A549 (cell line): ENCODE results near the gene SERINC5. TPM values are rescaled to one million over a fixed set of nuclear protein-coding genes. Genes with fewer than 3 reads are reported as not detected.
A peak's percentile ranks its signal among the peaks of the same experiment; 100 is the strongest.

Source experiments
- ATAC-seq, 2 experiments: fragments of 200-7000 bp in 1 of 2; fragments of >200 bp in 1 of 2; cut with Nextera tagmentation in 1 of 2; cut with Tn5 transposase in 1 of 2; 3 replicates each; pipeline versions ENCODE4 v1.8.0 to v1.9.1; 2018 to 2020; ENCODE audit warnings: mild to moderate bottlenecking in 1 of 2, moderate library complexity in 1 of 2
- CTCF ChIA-PET: fragments of 300-600 bp; sonication (Branson Sonifier 250); formaldehyde crosslinking; extraction: SDS; loops from one replicate; lab custom pipeline; 2021; ENCODE audit warnings: antibody characterized with exemption, inconsistent platforms; lab: Yijun Ruan, JAX
- POLR2A ChIA-PET: fragments of 350-600 bp; formaldehyde crosslinking; extraction: SDS; loops from one replicate; lab custom pipeline; 2021; ENCODE audit warnings: antibody characterized with exemption, inconsistent platforms; lab: Yijun Ruan, JAX
- DNase-seq, 2 experiments: peaks; one replicate each; pipeline versions ENCODE4 v3.0.0 to v3.0.0-alpha.2; 2011 to 2016; ENCODE audit warnings: low read depth in 1 of 2, low spot score in 1 of 2
- FAIRE-seq: peaks from 2 replicates; lab custom pipeline; 2011; peaks lifted over from hg19 to GRCh38; lab: Jason Lieb, UNC
- H3K27ac ChIP-seq, 2 experiments: fragments of >200 bp; sonication (Bioruptor Twin); formaldehyde crosslinking; 3 replicates each; pipeline ENCODE4 v1.5.1; 2016 to 2017
- H3K4me1 ChIP-seq: fragments of >200 bp; sonication (Bioruptor Twin); formaldehyde crosslinking; 3 replicates; pipeline ENCODE4 v1.6.1; 2016
- H3K4me2 ChIP-seq: fragments of >200 bp; sonication (Bioruptor Twin); formaldehyde crosslinking; 3 replicates; pipeline ENCODE4 v1.6.1; 2016
- H3K4me3 ChIP-seq: fragments of >200 bp; sonication (Bioruptor Twin); formaldehyde crosslinking; 3 replicates; pipeline ENCODE4 v1.5.1; 2016
- H3K9me3 ChIP-seq: fragments of >200 bp; sonication (Bioruptor Twin); formaldehyde crosslinking; 3 replicates; pipeline ENCODE4 v1.6.1; 2016
- EHMT2 ChIP-seq: fragments of 200-600 bp; sonication (generic); IDR thresholded peaks from 2 replicates; pipeline ENCODE4 v1.6.1; 2016; ENCODE audit warnings: antibody characterized with exemption, low read depth, mild to moderate bottlenecking, moderate library complexity
- FOXS1 ChIP-seq: fragments of 250-450 bp; sonication (Bioruptor Pico); IDR thresholded peaks from 2 replicates; pipeline ENCODE4 v1.5.0; 2020; ENCODE audit warnings: mild to moderate bottlenecking, moderate library complexity
- HOXB5 ChIP-seq: fragments of 250-450 bp; sonication (Bioruptor Pico); IDR thresholded peaks from 2 replicates; pipeline ENCODE4 v1.5.0; 2020; ENCODE audit warnings: mild to moderate bottlenecking, moderate library complexity
- NFE2L2 ChIP-seq: fragments of 150-350 bp; conservative IDR thresholded peaks from 2 replicates; pipeline ENCODE4 v1.6.1; 2014; ENCODE audit warnings: low read length
- NPAS2 ChIP-seq: fragments of 250-450 bp; sonication (Bioruptor Pico); IDR thresholded peaks from 2 replicates; pipeline ENCODE4 v1.8.0; 2022; ENCODE audit warnings: mild to moderate bottlenecking, moderate library complexity, borderline replicate concordance
- PHF8 ChIP-seq: fragments of 200-600 bp; sonication (generic); IDR thresholded peaks from 2 replicates; pipeline ENCODE4 v1.6.1; 2016; ENCODE audit warnings: low read depth, mild to moderate bottlenecking, antibody characterized with exemption, moderate library complexity, borderline replicate concordance
- POLR2A ChIP-seq: IDR thresholded peaks from 2 replicates; pipeline ENCODE4 v1.6.1; 2012; ENCODE audit warnings: mild to moderate bottlenecking, low read length
- RAD21 ChIP-seq, 2 experiments: fragments of >200 bp in 1 of 2; sonication (Bioruptor Twin) in 1 of 2; formaldehyde crosslinking in 1 of 2; IDR thresholded peaks in 1 of 2; conservative IDR thresholded peaks in 1 of 2; 2 replicates in 1 of 2; 3 replicates in 1 of 2; pipeline ENCODE4 v1.6.1; 2012 to 2018; ENCODE audit warnings: inconsistent platforms in 1 of 2
- SMC3 ChIP-seq: fragments of >200 bp; sonication (Bioruptor Twin); formaldehyde crosslinking; IDR thresholded peaks from 3 replicates; pipeline ENCODE4 v1.6.1; 2018; ENCODE audit warnings: inconsistent platforms
- TP53 ChIP-seq: fragments of 250-450 bp; sonication (Bioruptor Pico); IDR thresholded peaks from 2 replicates; pipeline ENCODE4 v1.5.0; 2021; ENCODE audit warnings: mild to moderate bottlenecking, moderate library complexity
- ZC3H11A ChIP-seq: fragments of 450-650 bp; IDR thresholded peaks from 2 replicates; pipeline ENCODE4 v1.6.1; 2014; ENCODE audit warnings: antibody characterized with exemption, mild to moderate bottlenecking
- ZSCAN20 ChIP-seq: fragments of 250-450 bp; sonication (Bioruptor Pico); IDR thresholded peaks from 2 replicates; pipeline ENCODE4 v1.8.0; 2022; ENCODE audit warnings: mild to moderate bottlenecking, moderate library complexity
- WGBS: methylation state at CpG from one replicate; pipeline ENCODE4 v1.1.6; 2017; ENCODE audit errors: missing lambda C conversion rate; 5-methylcytosine and 5-hydroxymethylcytosine counted together
- polyA plus RNA-seq, 4 experiments: library from polyadenylated mRNA; depleted of rRNA in 3 of 4; stranded (reverse); fragments of >200 nt; fragmentation: RNase III in 1 of 4; extraction: RNeasy Plus Mini Kit Qiagen cat#74134 plus additional on column Dnase treatment in 1 of 4; gene quantifications; 2 replicates in 3 of 4; 3 replicates in 1 of 4; pipeline ENCODE4 v1.2.3, GENCODE V29; 2011 to 2017
- TF ChIP-seq, protein P1 (sequence below): fragments of 150-350 bp; IDR thresholded peaks from 2 replicates; pipeline ENCODE4 v1.6.1; 2014; ENCODE audit warnings: low read depth, mild to moderate bottlenecking, low read length
- TF ChIP-seq, protein P2 (sequence below): fragments of 200-600 bp; sonication (generic); IDR thresholded peaks from 2 replicates; pipeline ENCODE4 v1.6.1; 2016; ENCODE audit warnings: antibody characterized with exemption, mild to moderate bottlenecking, moderate library complexity
- TF ChIP-seq, protein P3 (sequence below): fragments of >200 bp; sonication (Bioruptor Twin); formaldehyde crosslinking; IDR thresholded peaks from 2 replicates; pipeline ENCODE4 v1.6.1; 2016
- TF ChIP-seq, protein P4 (sequence below): IDR thresholded peaks from 2 replicates; pipeline ENCODE4 v1.6.1; 2012; ENCODE audit warnings: low read depth, borderline replicate concordance
- TF ChIP-seq, protein P5 (sequence below): fragments of 250-450 bp; sonication (Bioruptor Pico); IDR thresholded peaks from 2 replicates; pipeline ENCODE4 v1.5.0; 2021; ENCODE audit warnings: mild to moderate bottlenecking, moderate library complexity, borderline replicate concordance
- TF ChIP-seq, protein P6 (sequence below): fragments of 250-450 bp; sonication (Bioruptor Pico); IDR thresholded peaks from 2 replicates; pipeline ENCODE4 v1.5.0; 2020; ENCODE audit warnings: low read depth, mild to moderate bottlenecking, moderate library complexity

The SERINC5 gene
- polyA plus RNA-seq, 2 of the 4 experiments (the other 2 are of a cell fraction) = 7.0 to 13.4 TPM

DNA sequence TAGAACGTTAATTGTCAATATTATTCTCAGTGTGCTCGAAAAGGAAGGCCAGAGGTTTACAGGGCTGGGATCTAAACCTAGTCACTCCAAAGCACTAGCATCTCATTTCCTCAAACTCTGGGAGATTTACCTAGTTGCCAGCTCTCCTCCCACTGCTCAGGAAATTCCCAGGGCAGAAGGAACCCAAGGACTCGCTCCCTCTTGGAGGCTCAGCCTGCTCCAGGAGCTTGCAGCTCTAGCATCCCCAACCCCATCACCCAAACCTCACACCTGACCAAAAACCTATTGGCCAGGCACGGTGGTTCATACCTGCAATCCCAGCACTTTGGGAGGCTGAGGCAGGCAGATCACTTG is 26.0 kb downstream of the SERINC5 start:
- peak overlapping the region; percentile 68 for H3K4me2 ChIP-seq
- 31% methylated on average over 4 of the region's 4 CpGs for WGBS
- CTCF ChIA-PET = interaction anchor here (0.6 kb wide), 1 partner anchor 26 kb away, joined by 3 read pairs; no protein-coding TSS in a partner anchor
- H3K4me1 ChIP-seq = peaks cover 35% of the 10 kb centered on the region
- POLR2A ChIA-PET = no interaction called here
- ATAC-seq (peak; percentile 65 to 81; a peak in 5 of 6 replicates), FAIRE-seq (no peak), DNase-seq (peak in 1 of 2 experiments; percentile 31)
- peak overlapping the region; percentile 49 to 68; a peak in 4 of 6 replicates for H3K27ac ChIP-seq
- H3K9me3 ChIP-seq = no peaks in the 10 kb centered on the region
- TF ChIP-seq, protein P1, sequence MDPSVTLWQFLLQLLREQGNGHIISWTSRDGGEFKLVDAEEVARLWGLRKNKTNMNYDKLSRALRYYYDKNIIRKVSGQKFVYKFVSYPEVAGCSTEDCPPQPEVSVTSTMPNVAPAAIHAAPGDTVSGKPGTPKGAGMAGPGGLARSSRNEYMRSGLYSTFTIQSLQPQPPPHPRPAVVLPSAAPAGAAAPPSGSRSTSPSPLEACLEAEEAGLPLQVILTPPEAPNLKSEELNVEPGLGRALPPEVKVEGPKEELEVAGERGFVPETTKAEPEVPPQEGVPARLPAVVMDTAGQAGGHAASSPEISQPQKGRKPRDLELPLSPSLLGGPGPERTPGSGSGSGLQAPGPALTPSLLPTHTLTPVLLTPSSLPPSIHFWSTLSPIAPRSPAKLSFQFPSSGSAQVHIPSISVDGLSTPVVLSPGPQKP = no peak
- TF ChIP-seq ZSCAN20 = no peak
- no peak for TF ChIP-seq PHF8
- no peak for TF ChIP-seq NFE2L2
- no peak for TF ChIP-seq TP53
- no peak for TF ChIP-seq ZC3H11A
- TF ChIP-seq FOXS1 (CRISPR knock-in tag) = no peak
- TF ChIP-seq POLR2A = no peak
- no peak overlapping the region for H3K4me3 ChIP-seq

DNA sequence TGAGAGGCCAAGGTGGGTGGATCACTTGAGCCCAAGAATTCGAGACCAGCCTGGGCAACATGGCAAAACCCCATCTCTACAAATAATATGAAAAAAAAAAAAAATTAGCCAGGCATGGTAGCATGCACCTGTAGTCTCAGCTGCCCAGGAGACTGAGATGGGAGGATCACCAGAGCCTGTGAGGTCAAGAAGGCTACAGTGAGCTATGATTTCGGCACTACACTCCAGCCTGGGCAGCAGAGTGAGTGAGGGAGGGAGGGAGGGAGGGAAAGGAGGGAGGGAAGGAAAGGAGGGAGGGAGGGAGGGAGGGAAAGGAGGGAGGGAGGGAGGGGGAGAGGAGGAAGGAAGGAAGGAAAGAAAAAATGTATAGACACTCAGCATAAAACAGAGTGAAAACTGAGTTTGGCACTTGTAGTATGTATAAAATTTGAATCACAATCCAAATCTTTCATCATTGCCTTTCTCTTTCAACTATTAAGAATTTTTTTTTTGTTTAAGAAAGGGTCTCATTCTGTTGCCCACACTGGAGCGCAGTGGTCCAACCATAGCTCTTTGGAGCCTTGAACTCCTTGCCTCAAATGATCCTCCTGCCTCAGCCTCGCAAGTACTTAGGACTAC is 27.8 kb downstream of the SERINC5 start:
- no peak overlapping the region for H3K4me2 ChIP-seq
- H3K4me1 ChIP-seq = peaks cover 35% of the 10 kb centered on the region
- no peak for FAIRE-seq
- no peaks in the 10 kb centered on the region for H3K9me3 ChIP-seq
- TF ChIP-seq, protein P2, sequence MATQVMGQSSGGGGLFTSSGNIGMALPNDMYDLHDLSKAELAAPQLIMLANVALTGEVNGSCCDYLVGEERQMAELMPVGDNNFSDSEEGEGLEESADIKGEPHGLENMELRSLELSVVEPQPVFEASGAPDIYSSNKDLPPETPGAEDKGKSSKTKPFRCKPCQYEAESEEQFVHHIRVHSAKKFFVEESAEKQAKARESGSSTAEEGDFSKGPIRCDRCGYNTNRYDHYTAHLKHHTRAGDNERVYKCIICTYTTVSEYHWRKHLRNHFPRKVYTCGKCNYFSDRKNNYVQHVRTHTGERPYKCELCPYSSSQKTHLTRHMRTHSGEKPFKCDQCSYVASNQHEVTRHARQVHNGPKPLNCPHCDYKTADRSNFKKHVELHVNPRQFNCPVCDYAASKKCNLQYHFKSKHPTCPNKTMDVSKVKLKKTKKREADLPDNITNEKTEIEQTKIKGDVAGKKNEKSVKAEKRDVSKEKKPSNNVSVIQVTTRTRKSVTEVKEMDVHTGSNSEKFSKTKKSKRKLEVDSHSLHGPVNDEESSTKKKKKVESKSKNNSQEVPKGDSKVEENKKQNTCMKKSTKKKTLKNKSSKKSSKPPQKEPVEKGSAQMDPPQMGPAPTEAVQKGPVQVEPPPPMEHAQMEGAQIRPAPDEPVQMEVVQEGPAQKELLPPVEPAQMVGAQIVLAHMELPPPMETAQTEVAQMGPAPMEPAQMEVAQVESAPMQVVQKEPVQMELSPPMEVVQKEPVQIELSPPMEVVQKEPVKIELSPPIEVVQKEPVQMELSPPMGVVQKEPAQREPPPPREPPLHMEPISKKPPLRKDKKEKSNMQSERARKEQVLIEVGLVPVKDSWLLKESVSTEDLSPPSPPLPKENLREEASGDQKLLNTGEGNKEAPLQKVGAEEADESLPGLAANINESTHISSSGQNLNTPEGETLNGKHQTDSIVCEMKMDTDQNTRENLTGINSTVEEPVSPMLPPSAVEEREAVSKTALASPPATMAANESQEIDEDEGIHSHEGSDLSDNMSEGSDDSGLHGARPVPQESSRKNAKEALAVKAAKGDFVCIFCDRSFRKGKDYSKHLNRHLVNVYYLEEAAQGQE = no peak
- TF ChIP-seq, protein P3, sequence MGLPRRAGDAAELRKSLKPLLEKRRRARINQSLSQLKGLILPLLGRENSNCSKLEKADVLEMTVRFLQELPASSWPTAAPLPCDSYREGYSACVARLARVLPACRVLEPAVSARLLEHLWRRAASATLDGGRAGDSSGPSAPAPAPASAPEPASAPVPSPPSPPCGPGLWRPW = no peak
- TF ChIP-seq, protein P4, sequence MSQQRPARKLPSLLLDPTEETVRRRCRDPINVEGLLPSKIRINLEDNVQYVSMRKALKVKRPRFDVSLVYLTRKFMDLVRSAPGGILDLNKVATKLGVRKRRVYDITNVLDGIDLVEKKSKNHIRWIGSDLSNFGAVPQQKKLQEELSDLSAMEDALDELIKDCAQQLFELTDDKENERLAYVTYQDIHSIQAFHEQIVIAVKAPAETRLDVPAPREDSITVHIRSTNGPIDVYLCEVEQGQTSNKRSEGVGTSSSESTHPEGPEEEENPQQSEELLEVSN = no peak
- TF ChIP-seq SMC3 (no peak), EHMT2 (no peak), NPAS2 (CRISPR knock-in tag) (no peak), RAD21 (conservative IDR thresholded peaks at IDR 0.05 in 1 of 2, IDR thresholded peaks at IDR 0.05 in 1 of 2) (no peak), HOXB5 (CRISPR knock-in tag) (no peak), POLR2A (no peak)
- TF ChIP-seq, protein P5, sequence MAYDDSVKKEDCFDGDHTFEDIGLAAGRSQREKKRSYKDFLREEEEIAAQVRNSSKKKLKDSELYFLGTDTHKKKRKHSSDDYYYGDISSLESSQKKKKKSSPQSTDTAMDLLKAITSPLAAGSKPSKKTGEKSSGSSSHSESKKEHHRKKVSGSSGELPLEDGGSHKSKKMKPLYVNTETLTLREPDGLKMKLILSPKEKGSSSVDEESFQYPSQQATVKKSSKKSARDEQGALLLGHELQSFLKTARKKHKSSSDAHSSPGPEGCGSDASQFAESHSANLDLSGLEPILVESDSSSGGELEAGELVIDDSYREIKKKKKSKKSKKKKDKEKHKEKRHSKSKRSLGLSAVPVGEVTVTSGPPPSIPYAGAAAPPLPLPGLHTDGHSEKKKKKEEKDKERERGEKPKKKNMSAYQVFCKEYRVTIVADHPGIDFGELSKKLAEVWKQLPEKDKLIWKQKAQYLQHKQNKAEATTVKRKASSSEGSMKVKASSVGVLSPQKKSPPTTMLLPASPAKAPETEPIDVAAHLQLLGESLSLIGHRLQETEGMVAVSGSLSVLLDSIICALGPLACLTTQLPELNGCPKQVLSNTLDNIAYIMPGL (CRISPR knock-in tag) = no peak
- TF ChIP-seq, protein P6, sequence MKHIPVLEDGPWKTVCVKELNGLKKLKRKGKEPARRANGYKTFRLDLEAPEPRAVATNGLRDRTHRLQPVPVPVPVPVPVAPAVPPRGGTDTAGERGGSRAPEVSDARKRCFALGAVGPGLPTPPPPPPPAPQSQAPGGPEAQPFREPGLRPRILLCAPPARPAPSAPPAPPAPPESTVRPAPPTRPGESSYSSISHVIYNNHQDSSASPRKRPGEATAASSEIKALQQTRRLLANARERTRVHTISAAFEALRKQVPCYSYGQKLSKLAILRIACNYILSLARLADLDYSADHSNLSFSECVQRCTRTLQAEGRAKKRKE (CRISPR knock-in tag) = no peak
- H3K27ac ChIP-seq = peak overlapping the region in 1 of 2 experiments; percentile 10; a peak in 1 of 6 replicates
- ATAC-seq = no peak
- ChIA-PET POLR2A (no interaction called here), CTCF (no interaction called here)
- WGBS = 90% methylated on average over 4 of the region's 4 CpGs
- no peak overlapping the region for H3K4me3 ChIP-seq
- DNase-seq = no peak
